Stimulated activated CD4-positive, alpha-beta T cell treated with anti-CD3 and anti-CD28 coated beads, Interleukin-4, amount 100 ng/mL, for 48 hours (primary cell): ENCODE measurements around the gene AKAP5.
A peak's percentile ranks its signal among the peaks of the same experiment; 100 is the strongest.

ENCODE experiments used
- DNase-seq, 2 donors: peaks; one replicate each; pipeline ENCODE4 v3.0.0-alpha.2; 2020; ENCODE audit warnings: low read depth in 2 of 2

Gene AKAP5, protein sequence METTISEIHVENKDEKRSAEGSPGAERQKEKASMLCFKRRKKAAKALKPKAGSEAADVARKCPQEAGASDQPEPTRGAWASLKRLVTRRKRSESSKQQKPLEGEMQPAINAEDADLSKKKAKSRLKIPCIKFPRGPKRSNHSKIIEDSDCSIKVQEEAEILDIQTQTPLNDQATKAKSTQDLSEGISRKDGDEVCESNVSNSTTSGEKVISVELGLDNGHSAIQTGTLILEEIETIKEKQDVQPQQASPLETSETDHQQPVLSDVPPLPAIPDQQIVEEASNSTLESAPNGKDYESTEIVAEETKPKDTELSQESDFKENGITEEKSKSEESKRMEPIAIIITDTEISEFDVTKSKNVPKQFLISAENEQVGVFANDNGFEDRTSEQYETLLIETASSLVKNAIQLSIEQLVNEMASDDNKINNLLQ

GRCh38 chr14:64465191-64465822 is at the start of gene AKAP5:
Gene AKAP5, plus strand, starts transcription at chr14:64465499. Its CDS starts 2,896 bp downstream, at chr14:64468395.
- peak; percentile 38 to 47 for DNase-seq

DNA sequence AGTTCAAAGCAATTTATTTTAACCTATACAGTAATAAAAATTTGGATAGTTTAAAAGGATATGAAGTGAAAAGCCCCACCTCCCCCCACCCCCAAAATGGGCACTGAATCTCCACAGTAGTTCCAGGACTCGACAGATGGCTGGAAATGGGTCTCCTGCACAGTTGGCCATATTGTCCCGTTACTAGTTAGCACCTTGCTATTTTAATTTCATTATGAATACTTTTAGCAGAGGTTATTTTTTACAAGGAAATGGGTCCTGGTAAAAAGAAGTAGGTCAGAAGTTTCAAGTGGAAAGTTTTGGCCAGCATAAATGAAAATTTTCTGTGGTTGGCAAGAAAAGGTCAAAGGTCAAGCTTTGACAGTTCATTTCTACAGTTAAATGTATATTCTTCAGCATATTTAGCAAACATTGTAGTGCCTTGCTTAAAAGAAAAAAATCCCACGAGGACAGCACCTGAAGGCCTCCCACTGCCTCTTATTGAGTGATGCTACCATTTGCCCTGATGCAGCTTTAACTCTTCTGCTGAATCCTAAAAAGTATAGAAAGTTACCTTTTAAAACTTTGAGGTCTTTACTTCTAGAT is 48.9 kb upstream of the AKAP5 start:
- DNase-seq: no peak

DNA sequence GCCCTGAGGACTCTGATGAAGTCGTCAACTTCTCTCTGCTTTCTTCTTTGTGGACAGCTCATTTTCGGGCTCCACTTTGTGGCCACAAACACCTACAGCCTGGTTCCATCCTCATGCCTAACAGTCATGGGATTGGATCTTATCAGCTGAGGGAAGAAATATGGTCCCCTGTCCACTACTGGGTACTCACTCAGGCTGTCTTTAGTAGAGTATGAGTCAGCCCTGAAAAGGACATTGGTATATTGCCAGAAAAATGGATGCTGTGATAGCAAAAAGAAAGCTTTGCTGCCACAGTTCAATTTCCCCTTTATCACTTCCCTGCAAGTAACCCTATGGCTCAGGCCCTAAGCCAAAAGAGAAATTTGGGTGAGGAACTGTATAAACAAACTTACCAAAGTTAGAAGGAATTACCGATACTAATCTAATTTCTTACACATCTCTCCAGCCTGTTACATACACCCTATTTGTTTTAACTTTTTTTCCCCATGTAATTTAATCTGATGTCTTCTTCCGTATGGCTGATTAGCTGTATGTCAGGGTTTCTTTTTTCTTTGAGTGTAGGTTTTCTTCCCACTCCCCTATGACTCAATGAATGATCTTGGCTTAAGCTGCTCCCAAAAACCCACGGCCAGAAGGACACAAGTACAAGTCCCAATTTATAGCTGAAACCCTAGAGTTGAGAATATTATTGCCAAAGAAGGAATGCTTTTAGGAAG is 48.1 kb upstream of the AKAP5 start:
- DNase-seq: no peak

- DNase-seq: no peak
These were observed 47.6 kb upstream of the AKAP5 start for GRCh38 chr14:64417771-64418125.

DNA sequence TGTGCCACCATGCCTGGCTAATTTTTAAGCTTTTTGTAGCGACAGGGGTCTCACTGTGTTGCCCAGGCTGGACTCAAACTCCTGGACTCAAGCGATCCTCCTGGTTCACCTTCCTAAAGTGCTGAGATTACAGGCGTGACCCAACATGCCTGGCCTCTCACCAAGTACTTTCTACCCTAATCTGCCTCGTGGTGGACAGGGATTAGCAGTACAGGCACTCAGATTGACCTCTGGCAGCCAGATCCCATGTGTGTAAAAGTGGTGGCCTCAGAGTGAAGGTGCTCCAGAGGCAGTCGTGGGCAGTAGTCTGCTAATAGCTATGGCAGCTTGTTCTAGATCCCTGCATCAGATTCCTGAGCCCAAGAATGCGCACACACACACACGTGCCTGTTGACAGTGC is 46.3 kb upstream of the AKAP5 start:
- no peak for DNase-seq

DNA sequence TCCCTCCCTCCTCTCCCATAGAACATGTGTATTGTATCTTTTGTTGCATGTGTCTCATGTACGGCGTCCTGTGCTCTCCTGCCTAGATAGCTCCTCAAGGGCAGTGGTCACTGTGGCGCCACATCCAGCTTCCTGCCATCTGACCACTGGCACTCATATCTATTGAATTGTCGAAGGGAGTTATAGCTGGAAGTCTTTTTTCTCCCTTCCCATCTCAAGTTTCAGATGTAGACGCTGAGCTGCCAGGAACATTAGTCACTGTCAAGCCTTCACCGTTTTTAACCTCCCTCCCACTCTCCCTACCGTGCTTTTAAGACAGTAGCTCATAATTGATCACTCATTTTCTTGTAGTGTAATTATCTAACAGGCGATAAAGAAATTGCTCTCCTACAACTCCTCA is 44.1 kb upstream of the AKAP5 start:
- DNase-seq: no peak

GRCh38 chr14:64422005-64422404 is 43.3 kb upstream of the AKAP5 start:
- no peak for DNase-seq

DNA sequence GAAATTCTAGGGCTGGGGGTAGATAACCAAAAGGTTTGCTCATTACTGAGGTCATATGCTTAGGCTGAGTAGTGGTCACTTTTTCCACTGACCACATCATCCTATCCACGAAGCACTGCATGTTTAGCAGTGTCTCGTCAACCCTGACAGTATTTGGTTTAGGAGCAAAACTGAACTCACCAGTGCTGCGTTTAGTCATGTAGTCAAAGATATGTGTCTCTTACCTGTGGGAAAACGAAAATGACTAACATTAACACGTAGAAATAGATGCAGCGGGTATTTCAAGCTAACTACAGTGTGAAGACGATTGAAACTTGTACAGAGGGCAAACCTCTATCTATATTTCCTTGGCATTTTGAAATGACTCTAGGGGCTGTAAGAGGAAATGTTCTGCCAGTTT is 42.5 kb upstream of the AKAP5 start:
- peak in 1 of 2 donors; percentile 9 for DNase-seq

GRCh38 chr14:64423987-64424386 is 41.3 kb upstream of the AKAP5 start:
- peak in 1 of 2 donors; percentile 6 for DNase-seq

- no peak for DNase-seq
These were observed 30.8 kb upstream of the AKAP5 start for GRCh38 chr14:64434528-64434927.

GRCh38 chr14:64438181-64438841 is 27.0 kb upstream of the AKAP5 start:
- DNase-seq: no peak

GRCh38 chr14:64439141-64439540 is 26.2 kb upstream of the AKAP5 start:
- DNase-seq: no peak

GRCh38 chr14:64440494-64440893 is 24.8 kb upstream of the AKAP5 start:
- DNase-seq: no peak

DNA sequence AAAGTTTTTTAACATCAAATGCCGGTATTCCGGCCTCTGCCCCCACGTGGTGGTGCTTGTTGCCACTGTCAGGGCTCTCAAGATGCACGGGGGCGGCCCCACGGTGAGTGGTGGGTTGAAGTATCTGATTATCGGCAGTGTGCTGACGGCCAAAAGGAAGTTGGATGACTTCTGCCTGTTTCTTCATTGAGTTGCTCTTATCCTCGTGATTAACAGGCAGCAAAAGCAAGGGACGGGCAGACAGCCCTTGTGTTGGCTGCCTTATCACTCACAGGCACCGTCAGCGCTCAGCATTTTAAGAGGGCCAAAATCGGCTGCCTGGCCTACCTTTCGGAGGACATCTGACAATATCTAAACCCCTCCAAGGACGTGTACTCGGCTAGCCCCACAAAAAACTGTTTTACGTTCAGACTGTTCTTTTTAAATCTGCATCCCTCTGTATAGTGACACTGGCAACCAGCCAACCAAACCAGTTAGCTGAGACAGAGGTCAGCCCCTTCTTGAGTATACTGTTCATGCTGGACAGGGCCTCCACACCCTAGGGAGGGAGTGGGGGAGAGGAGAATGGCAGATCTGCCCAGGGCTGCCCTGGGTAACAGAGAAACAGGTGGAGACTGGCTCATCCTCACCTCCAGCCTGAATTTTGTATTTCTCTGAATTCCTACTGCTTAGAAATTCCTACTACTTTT is 22.9 kb upstream of the AKAP5 start:
- no peak for DNase-seq

GRCh38 chr14:64444140-64444539 is 21.2 kb upstream of the AKAP5 start:
- DNase-seq: no peak

DNA sequence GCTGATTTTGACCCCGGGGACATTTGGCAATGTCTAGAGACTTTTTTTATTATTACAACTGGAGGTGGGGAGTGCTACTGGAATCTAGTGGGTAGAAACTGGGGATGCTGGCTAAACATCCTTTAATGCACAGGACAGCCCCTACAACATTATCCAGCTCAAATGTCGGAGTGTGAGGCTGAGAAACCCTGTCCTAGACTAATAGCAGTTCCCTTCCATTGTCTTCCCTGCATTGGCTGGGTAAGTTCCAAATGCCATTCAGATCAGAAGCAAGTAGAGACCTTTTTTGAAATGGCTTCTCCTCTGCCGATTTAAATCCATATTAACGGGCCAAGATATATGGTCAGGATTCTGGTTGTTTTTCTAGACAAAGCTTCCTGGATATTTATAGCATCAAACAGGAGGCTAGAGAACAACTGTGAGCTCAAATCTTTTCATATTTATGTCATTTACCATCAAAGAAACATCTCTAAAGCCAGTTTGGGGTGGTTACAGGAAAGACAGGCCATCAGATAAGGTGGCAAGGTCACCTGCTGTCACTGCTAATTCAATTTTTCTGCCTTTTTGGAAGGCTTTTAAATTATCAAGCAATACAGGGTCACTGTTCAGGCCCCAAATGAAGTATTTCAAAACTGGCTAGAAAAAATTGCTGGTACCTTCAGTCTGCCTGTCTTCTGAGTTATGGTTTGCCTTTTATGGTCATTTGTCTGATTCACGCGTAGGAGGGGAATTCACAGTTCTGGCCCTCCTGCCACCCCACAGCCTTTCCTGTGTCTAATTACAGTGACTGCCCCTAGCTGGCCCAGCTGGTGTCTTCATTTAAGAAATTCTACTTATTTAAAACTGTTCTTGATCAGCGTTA is 20.1 kb upstream of the AKAP5 start:
- peak in 1 of 2 donors; percentile 14 for DNase-seq

GRCh38 chr14:64447876-64448670 is 17.2 kb upstream of the AKAP5 start:
- no peak for DNase-seq

DNA sequence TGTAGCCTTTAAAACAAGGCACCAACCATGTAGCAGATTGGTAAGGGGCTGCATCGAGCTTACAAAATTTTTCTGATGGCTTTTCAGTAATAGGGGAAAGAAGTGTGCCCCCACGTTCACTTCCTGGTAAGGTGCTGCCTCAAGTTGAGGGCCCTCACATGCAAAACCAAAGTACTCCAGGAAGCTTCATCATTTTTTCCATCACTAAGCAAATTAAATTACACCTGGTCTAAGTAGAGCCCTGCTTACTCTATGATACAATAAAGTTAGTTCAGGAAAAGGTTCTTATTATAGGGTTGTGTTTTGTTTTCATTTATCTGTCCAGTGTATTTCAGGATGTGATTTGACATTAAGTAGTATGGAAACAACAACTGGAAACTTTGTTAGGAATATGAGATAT is 15.0 kb upstream of the AKAP5 start:
- DNase-seq: no peak

- no peak for DNase-seq
These were observed 10.6 kb upstream of the AKAP5 start for GRCh38 chr14:64454671-64455070.
